HL-60 (cell line): Measurements from ENCODE around the gene MRTFA.
A peak's percentile ranks its signal among the peaks of the same experiment; 100 is the strongest.

Experiments
- DNase-seq, 2 experiments: peaks; one replicate each; pipeline ENCODE4 v3.0.0-alpha.2; 2010 to 2020; ENCODE audit warnings: low read depth in 1 of 2, low spot score in 1 of 2
- H3K27ac ChIP-seq: fragments of 250-450 bp; sonication (Bioruptor Pico); replicated peaks from 2 replicates; pipeline ENCODE4 v1.5.1; 2020; ENCODE audit warnings: mild to moderate bottlenecking, moderate library complexity
- H3K27me3 ChIP-seq: fragments of 250-450 bp; sonication (Bioruptor Pico); 2 replicates; pipeline ENCODE4 v1.5.1; 2021; ENCODE audit warnings: mild to moderate bottlenecking, moderate library complexity; ENCODE audit not compliant: insufficient read depth, poor library complexity, severe bottlenecking
- H3K4me3 ChIP-seq: replicated peaks from 2 replicates; pipeline ENCODE4 v1.5.1; 2011; ENCODE audit warnings: mild to moderate bottlenecking, control low read depth, low read length; ENCODE audit not compliant: insufficient read depth
- GABPA ChIP-seq: IDR thresholded peaks from 2 replicates; pipeline ENCODE4 v1.6.1; 2012; ENCODE audit warnings: low read depth
- POLR2AphosphoS5 ChIP-seq: IDR thresholded peaks from 2 replicates; pipeline ENCODE4 v1.6.1; 2012; ENCODE audit warnings: low read depth
- SPI1 ChIP-seq: IDR thresholded peaks from 2 replicates; pipeline ENCODE4 v1.6.1; 2012; ENCODE audit warnings: low read depth, mild to moderate bottlenecking, borderline replicate concordance
- TF ChIP-seq, protein P1 (sequence below): IDR thresholded peaks from 2 replicates; pipeline ENCODE4 v1.6.1; 2012; ENCODE audit warnings: low read depth; ENCODE audit not compliant: insufficient replicate concordance
- TF ChIP-seq, protein P2 (sequence below): IDR thresholded peaks from one replicate; pipeline ENCODE4 v1.5.1; 2011; ENCODE audit warnings: low read length, control low read depth, inconsistent platforms; ENCODE audit not compliant: insufficient read depth

Gene MRTFA

DNA sequence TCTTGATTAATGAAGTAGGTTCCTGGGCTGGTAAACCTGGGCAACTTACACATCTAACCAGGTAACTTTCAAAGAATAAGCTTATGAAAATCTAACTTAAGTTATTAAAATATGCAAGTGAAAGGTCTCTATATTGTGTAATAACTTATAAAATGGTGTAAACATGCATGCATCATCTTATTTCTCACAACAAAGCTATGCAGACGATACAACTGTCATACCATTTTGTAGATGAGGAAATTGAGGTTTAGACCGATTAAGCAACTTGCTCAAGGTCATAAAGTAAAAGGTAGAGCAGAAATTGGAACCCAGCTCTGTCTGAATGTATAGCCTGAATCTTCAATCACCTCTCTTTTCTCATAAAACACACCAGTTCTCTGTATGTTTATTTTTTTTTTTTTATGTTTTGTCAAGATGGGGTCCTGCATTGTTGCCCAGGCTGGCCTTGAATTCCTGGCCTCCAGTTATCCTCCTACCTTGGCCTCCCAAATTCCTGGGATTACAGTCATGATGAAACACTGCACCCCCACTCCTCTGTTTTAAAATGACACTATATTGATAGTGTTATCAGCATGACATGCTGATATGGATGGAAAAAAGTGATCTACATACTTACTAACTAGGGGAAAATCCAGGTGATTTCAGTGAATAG lies 156.5 kb downstream of the MRTFA start:
- peak; percentile 26 to 73 for DNase-seq
- H3K4me3 ChIP-seq, result no peak overlapping the region
- H3K27ac ChIP-seq, result peak overlapping the region; percentile 35
- TF ChIP-seq GABPA, result no peak
- TF ChIP-seq, protein P1, sequence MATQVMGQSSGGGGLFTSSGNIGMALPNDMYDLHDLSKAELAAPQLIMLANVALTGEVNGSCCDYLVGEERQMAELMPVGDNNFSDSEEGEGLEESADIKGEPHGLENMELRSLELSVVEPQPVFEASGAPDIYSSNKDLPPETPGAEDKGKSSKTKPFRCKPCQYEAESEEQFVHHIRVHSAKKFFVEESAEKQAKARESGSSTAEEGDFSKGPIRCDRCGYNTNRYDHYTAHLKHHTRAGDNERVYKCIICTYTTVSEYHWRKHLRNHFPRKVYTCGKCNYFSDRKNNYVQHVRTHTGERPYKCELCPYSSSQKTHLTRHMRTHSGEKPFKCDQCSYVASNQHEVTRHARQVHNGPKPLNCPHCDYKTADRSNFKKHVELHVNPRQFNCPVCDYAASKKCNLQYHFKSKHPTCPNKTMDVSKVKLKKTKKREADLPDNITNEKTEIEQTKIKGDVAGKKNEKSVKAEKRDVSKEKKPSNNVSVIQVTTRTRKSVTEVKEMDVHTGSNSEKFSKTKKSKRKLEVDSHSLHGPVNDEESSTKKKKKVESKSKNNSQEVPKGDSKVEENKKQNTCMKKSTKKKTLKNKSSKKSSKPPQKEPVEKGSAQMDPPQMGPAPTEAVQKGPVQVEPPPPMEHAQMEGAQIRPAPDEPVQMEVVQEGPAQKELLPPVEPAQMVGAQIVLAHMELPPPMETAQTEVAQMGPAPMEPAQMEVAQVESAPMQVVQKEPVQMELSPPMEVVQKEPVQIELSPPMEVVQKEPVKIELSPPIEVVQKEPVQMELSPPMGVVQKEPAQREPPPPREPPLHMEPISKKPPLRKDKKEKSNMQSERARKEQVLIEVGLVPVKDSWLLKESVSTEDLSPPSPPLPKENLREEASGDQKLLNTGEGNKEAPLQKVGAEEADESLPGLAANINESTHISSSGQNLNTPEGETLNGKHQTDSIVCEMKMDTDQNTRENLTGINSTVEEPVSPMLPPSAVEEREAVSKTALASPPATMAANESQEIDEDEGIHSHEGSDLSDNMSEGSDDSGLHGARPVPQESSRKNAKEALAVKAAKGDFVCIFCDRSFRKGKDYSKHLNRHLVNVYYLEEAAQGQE, result no peak
- no peak for TF ChIP-seq SPI1
- TF ChIP-seq, protein P2, sequence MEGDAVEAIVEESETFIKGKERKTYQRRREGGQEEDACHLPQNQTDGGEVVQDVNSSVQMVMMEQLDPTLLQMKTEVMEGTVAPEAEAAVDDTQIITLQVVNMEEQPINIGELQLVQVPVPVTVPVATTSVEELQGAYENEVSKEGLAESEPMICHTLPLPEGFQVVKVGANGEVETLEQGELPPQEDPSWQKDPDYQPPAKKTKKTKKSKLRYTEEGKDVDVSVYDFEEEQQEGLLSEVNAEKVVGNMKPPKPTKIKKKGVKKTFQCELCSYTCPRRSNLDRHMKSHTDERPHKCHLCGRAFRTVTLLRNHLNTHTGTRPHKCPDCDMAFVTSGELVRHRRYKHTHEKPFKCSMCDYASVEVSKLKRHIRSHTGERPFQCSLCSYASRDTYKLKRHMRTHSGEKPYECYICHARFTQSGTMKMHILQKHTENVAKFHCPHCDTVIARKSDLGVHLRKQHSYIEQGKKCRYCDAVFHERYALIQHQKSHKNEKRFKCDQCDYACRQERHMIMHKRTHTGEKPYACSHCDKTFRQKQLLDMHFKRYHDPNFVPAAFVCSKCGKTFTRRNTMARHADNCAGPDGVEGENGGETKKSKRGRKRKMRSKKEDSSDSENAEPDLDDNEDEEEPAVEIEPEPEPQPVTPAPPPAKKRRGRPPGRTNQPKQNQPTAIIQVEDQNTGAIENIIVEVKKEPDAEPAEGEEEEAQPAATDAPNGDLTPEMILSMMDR, result no peak
- TF ChIP-seq POLR2AphosphoS5, result no peak
- H3K27me3 ChIP-seq, result no peaks in the 10 kb centered on the region

DNA sequence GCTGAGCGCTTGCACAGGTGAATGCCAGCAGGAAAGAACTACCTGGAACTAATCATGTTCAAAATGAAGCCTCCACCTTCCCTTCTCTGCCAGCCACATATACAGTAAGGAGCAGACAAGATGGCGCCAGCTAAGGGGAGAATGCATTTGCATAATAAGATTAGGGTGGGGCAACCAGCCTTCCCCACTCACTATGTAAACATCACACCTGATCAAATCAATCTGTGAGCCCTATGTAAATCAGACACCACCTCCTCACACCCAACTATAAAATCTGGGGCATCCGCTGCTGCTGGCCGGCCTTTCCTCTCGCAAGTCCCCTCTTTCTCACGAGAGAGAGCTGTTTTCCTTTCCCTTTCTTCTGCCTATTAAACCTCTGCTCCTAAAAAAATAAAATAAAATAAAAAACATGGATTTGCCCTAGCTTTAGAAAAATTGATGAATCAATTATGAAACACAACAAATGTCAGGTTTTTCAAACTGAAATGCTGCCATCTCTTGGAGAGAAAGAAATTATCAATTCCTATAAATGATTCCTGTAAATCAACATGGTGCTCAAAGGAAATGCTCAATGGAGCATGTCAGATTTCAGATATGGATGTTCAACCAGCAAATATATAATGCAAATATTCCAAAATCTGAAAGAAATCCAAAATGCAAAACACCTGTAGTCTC lies 157.3 kb downstream of the MRTFA start:
- Histone ChIP-seq H3K4me3 (no peak overlapping the region), H3K27me3 (no peaks in the 10 kb centered on the region), H3K27ac (peak overlapping the region; percentile 35)
- no peak for DNase-seq
- TF ChIP-seq POLR2AphosphoS5 (no peak), GABPA (no peak), SPI1 (no peak)
- TF ChIP-seq, protein P1, result no peak
- TF ChIP-seq, protein P2, result no peak

DNA sequence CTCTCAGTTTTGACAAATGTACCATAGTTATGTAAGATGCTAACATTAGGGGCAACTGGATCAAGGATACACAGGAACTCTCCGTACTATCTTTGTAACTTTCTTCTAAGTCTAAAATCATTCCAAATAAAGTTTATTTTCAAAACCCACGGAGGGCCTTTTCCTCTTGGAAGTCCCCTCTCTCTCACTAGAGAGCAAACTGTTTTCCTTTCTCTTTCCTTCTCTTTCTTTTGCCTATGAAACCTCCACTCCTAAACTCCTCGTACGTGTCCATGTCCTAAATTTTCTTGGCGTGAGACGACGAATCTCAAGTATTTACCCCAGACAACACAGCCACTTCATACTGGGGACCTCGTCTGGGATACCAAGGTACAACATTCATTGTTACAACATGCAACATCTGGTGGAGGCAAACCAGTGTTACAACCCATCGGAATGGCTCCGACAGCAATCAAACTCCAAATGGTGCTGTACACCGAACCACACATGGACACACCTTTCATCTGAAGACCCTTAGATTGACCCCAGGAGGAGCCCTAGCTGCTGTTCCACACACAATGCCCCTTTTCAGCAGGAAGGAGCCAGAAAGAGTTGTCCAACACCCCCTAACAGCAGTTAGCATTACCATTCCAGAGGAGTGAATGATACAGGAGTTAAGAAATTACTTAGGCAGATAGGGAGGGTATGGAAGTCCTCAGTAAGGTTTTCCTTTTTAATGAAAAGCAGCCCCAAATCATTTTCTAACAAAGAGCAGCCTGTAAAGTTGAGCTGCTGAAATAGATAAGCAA lies 158.0 kb downstream of the MRTFA start:
- DNase-seq, result no peak
- no peak for TF ChIP-seq SPI1
- TF ChIP-seq, protein P2, result no peak
- no peak for TF ChIP-seq POLR2AphosphoS5
- TF ChIP-seq, protein P1, result no peak
- TF ChIP-seq GABPA, result no peak
- H3K4me3 ChIP-seq, result no peak overlapping the region
- no peaks in the 10 kb centered on the region for H3K27me3 ChIP-seq
- peak overlapping the region; percentile 35 for H3K27ac ChIP-seq
